ENCODE measurements around the gene KCNMA1. TPM values are rescaled to one million over a fixed set of nuclear protein-coding genes. Genes with fewer than 3 reads are reported as not detected.

Gene KCNMA1
- total and polyA plus RNA-seq, 9 of the 15 experiments (the other 6 are each of a cell fraction or from before 2014, with no cell fraction given) = 0.01 to 0.95 (median 0.15) TPM; not detected in 4

GRCh38 chr10:77230194-77230593, 407.4 kb downstream of the KCNMA1 start (continued):
- TF ChIP-seq, protein P1, sequence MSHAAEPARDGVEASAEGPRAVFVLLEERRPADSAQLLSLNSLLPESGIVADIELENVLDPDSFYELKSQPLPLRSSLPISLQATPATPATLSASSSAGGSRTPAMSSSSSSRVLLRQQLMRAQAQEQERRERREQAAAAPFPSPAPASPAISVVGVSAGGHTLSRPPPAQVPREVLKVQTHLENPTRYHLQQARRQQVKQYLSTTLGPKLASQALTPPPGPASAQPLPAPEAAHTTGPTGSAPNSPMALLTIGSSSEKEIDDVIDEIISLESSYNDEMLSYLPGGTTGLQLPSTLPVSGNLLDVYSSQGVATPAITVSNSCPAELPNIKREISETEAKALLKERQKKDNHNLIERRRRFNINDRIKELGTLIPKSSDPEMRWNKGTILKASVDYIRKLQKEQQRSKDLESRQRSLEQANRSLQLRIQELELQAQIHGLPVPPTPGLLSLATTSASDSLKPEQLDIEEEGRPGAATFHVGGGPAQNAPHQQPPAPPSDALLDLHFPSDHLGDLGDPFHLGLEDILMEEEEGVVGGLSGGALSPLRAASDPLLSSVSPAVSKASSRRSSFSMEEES (CRISPR knock-in tag; IDR thresholded peaks at IDR 0.05) = no peak
- TF ChIP-seq, protein P2, sequence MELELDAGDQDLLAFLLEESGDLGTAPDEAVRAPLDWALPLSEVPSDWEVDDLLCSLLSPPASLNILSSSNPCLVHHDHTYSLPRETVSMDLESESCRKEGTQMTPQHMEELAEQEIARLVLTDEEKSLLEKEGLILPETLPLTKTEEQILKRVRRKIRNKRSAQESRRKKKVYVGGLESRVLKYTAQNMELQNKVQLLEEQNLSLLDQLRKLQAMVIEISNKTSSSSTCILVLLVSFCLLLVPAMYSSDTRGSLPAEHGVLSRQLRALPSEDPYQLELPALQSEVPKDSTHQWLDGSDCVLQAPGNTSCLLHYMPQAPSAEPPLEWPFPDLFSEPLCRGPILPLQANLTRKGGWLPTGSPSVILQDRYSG (tag; conservative IDR thresholded peaks at IDR 0.05; ENCODE audit: low read depth) = no peak
- no peak for TF ChIP-seq GATAD2B (IDR thresholded peaks at IDR 0.05; ENCODE audit: borderline replicate concordance)
- TF ChIP-seq PHF21A (IDR thresholded peaks at IDR 0.05; ENCODE audit: borderline replicate concordance, low read depth) = no peak
- TF ChIP-seq TAF9B (IDR thresholded peaks at IDR 0.05; ENCODE audit: partially characterized antibody) = no peak
- TF ChIP-seq TBP (optimal IDR thresholded peaks at IDR 0.05; ENCODE audit: low read depth, low read length) = no peak
- TF ChIP-seq ZNF778 (CRISPR knock-in tag; IDR thresholded peaks at IDR 0.05) = no peak
- no peak for TF ChIP-seq ZBTB2 (IDR thresholded peaks at IDR 0.05)
